Progenitor cell of endocrine pancreas (in vitro differentiated cells): ENCODE measurements around the gene PNMA8B. TPM values are rescaled to one million over a fixed set of nuclear protein-coding genes. Genes with fewer than 3 reads are reported as not detected.

Experiments
- DNase-seq: peaks from one replicate; pipeline ENCODE4 v3.0.0; 2021; ENCODE audit warnings: low spot score; ENCODE audit not compliant: unreplicated experiment
- H3K27ac Mint-ChIP-seq: 2 replicates; pipeline ENCODE4 v1.8.0; 2021; ENCODE audit warnings: mild to moderate bottlenecking, moderate library complexity, mixed read lengths
- H3K27me3 Mint-ChIP-seq: 2 replicates; pipeline ENCODE4 v1.8.0; 2021; ENCODE audit warnings: mixed read lengths
- H3K36me3 Mint-ChIP-seq: 2 replicates; pipeline ENCODE4 v1.8.0; 2022; ENCODE audit warnings: mixed read lengths; ENCODE audit not compliant: insufficient read depth
- H3K4me1 Mint-ChIP-seq: 2 replicates; pipeline ENCODE4 v1.8.0; 2021; ENCODE audit warnings: low read depth, mixed read lengths
- H3K4me3 Mint-ChIP-seq: 2 replicates; pipeline ENCODE4 v1.8.0; 2021; ENCODE audit warnings: low read depth, mild to moderate bottlenecking, moderate library complexity, mixed read lengths
- H3K9me3 Mint-ChIP-seq: 2 replicates; pipeline ENCODE4 v1.8.0; 2021; ENCODE audit warnings: low read depth, mixed read lengths
- CTCF ChIP-seq: fragments of 200-600 bp; sonication (generic); IDR thresholded peaks from one replicate; pipeline ENCODE4 v1.5.0; 2021; ENCODE audit warnings: antibody characterized with exemption, mild to moderate bottlenecking; ENCODE audit not compliant: unreplicated experiment
- total RNA-seq: library from RNA; stranded (reverse); gene quantifications from 2 replicates; pipeline ENCODE4 v1.2.1, GENCODE V29; 2021

Gene PNMA8B
- total RNA-seq, 1 donor from 2014 or later: 2.1 TPM

GRCh38 chr19:46511237-46511636 is 15.6 kb upstream of the PNMA8B start:
- Mint-ChIP-seq H3K27ac (no peak overlapping the region), H3K4me3 (no peak overlapping the region), H3K36me3 (peaks cover 2% of the 10 kb centered on the region), H3K9me3 (peaks cover 3% of the 10 kb centered on the region), H3K4me1 (no peaks in the 10 kb centered on the region), H3K27me3 (peaks cover 22% of the 10 kb centered on the region)
- no peak for DNase-seq
- TF ChIP-seq CTCF: no peak

DNA sequence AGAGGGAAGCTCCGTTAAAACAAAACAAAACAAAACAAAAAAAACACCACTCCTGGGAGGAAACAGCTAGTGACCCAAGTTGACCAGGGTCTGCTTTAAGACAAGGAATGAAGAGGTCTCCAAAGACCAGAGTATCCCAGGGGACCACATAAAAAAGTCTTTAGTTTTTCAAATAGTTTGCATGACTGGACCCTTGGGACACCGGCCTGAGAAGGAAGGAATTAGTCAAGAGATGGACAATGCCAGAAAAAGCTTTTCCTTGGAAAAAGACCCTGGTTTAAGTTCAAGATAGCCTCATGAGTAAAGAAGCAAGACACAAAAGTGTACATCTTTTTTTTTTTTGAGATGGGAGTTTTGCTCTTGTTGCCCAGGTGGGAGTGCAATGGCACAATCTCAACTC is 12.5 kb upstream of the PNMA8B start:
- peaks cover 12% of the 10 kb centered on the region for H3K27me3 Mint-ChIP-seq
- H3K4me1 Mint-ChIP-seq: peaks cover 2% of the 10 kb centered on the region
- H3K27ac Mint-ChIP-seq: no peak overlapping the region
- DNase-seq: no peak
- H3K4me3 Mint-ChIP-seq: no peak overlapping the region
- H3K9me3 Mint-ChIP-seq: peaks cover 3% of the 10 kb centered on the region
- H3K36me3 Mint-ChIP-seq: peaks cover 2% of the 10 kb centered on the region
- TF ChIP-seq CTCF: no peak

- no peak overlapping the region for H3K27ac Mint-ChIP-seq
- H3K4me3 Mint-ChIP-seq: no peak overlapping the region
- DNase-seq: no peak
Observed at GRCh38 chr19:46503848-46504453, 8.3 kb upstream of the PNMA8B start.

GRCh38 chr19:46502891-46503290 is 7.2 kb upstream of the PNMA8B start:
- H3K4me3 Mint-ChIP-seq: no peak overlapping the region
- no peak for TF ChIP-seq CTCF
- no peaks in the 10 kb centered on the region for H3K36me3 Mint-ChIP-seq
- H3K4me1 Mint-ChIP-seq: peaks cover 5% of the 10 kb centered on the region
- no peaks in the 10 kb centered on the region for H3K9me3 Mint-ChIP-seq
- no peak overlapping the region for H3K27ac Mint-ChIP-seq
- peaks cover 11% of the 10 kb centered on the region for H3K27me3 Mint-ChIP-seq
- DNase-seq: no peak

More at GRCh38 chr19:46503848-46504453, 8.3 kb upstream of the PNMA8B start:
- Mint-ChIP-seq H3K4me1 (peaks cover 5% of the 10 kb centered on the region), H3K9me3 (no peaks in the 10 kb centered on the region), H3K27me3 (peaks cover 12% of the 10 kb centered on the region), H3K36me3 (no peaks in the 10 kb centered on the region)
- TF ChIP-seq CTCF: no peak

GRCh38 chr19:46499692-46500091 is 4.0 kb upstream of the PNMA8B start:
- H3K27ac Mint-ChIP-seq: no peak overlapping the region

More at GRCh38 chr19:46499692-46500091, 4.0 kb upstream of the PNMA8B start:
- Mint-ChIP-seq H3K4me3 (no peak overlapping the region), H3K4me1 (peaks cover 7% of the 10 kb centered on the region), H3K27me3 (peaks cover 12% of the 10 kb centered on the region), H3K9me3 (no peaks in the 10 kb centered on the region), H3K36me3 (peaks cover 1% of the 10 kb centered on the region)
- no peak for DNase-seq
- no peak for TF ChIP-seq CTCF
